ENCODE data around the gene NRXN2.

DNA sequence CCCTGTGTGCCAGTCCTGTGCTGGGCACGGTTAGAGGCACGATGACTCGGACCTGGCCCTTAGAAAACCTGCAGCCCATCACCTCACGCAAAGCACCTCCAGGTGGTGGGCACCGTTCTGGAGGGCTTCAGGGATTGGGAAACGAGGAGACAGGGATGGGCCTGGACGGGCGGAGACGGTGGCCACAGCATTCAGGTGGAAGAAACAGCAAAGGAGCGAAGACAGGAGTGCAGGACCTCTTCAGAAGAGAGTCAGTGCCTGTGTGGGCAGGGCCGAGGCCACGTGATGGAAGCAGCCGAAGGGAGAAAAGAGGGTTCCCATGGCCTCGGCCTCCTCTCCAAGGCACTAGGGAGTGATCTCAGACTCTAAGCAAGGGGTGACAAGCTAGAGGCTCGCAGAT is 140.1 kb downstream of the NRXN2 start:
- TF ChIP-seq, protein P1, sequence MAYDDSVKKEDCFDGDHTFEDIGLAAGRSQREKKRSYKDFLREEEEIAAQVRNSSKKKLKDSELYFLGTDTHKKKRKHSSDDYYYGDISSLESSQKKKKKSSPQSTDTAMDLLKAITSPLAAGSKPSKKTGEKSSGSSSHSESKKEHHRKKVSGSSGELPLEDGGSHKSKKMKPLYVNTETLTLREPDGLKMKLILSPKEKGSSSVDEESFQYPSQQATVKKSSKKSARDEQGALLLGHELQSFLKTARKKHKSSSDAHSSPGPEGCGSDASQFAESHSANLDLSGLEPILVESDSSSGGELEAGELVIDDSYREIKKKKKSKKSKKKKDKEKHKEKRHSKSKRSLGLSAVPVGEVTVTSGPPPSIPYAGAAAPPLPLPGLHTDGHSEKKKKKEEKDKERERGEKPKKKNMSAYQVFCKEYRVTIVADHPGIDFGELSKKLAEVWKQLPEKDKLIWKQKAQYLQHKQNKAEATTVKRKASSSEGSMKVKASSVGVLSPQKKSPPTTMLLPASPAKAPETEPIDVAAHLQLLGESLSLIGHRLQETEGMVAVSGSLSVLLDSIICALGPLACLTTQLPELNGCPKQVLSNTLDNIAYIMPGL (CRISPR knock-in tag; IDR thresholded peaks at IDR 0.05; ENCODE audit: borderline replicate concordance in 1 of 2, low read depth in 1 of 2): no peak
- TF ChIP-seq MYC (CRISPR knock-in tag; IDR thresholded peaks at IDR 0.05; ENCODE audit: borderline replicate concordance) (no peak), SIN3A (IDR thresholded peaks at IDR 0.05; ENCODE audit: borderline replicate concordance, low read depth, low read length) (no peak), ZNF432 (CRISPR knock-in tag; IDR thresholded peaks at IDR 0.05; ENCODE audit: borderline replicate concordance) (no peak), RNF2 (conservative IDR thresholded peaks at IDR 0.05; ENCODE audit: low read depth) (no peak), HOXA3 (CRISPR knock-in tag; IDR thresholded peaks at IDR 0.05) (no peak), FOXM1 (CRISPR knock-in tag; IDR thresholded peaks at IDR 0.05) (no peak), ZNF678 (CRISPR knock-in tag; IDR thresholded peaks at IDR 0.05) (no peak), ZFX (CRISPR knock-in tag; IDR thresholded peaks at IDR 0.05; ENCODE audit: low read depth) (no peak), ZNF530 (CRISPR knock-in tag; IDR thresholded peaks at IDR 0.05; ENCODE audit: low read depth) (no peak), ESRRA (CRISPR knock-in tag; IDR thresholded peaks at IDR 0.05; ENCODE audit: low read depth) (no peak), ZFP36 (IDR thresholded peaks at IDR 0.05; ENCODE audit: borderline replicate concordance, low read depth, low read length, partially characterized antibody) (no peak), ATM (IDR thresholded peaks at IDR 0.05; ENCODE audit: borderline replicate concordance) (no peak)
- TF ChIP-seq, protein P2, sequence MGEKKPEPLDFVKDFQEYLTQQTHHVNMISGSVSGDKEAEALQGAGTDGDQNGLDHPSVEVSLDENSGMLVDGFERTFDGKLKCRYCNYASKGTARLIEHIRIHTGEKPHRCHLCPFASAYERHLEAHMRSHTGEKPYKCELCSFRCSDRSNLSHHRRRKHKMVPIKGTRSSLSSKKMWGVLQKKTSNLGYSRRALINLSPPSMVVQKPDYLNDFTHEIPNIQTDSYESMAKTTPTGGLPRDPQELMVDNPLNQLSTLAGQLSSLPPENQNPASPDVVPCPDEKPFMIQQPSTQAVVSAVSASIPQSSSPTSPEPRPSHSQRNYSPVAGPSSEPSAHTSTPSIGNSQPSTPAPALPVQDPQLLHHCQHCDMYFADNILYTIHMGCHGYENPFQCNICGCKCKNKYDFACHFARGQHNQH (CRISPR knock-in tag; IDR thresholded peaks at IDR 0.05): no peak
